Activated CD8-positive, alpha-beta memory T cell treated with anti-CD3 and anti-CD28 coated beads for 1 hour (primary cell): ENCODE data around the gene RNPEPL1.
"Not testable (repeated sequence)": the region's sequence is repeated elsewhere in the genome, so short reads cannot be mapped to it uniquely, and the experiment has no call there.

Experiments used
- DNase-seq, 2 donors: peaks; one replicate each; pipeline ENCODE4 v3.0.0-alpha.2; 2020; ENCODE audit warnings: low read depth in 1 of 2; ENCODE audit errors: extremely low read depth in 1 of 2

RNPEPL1 gene

DNA sequence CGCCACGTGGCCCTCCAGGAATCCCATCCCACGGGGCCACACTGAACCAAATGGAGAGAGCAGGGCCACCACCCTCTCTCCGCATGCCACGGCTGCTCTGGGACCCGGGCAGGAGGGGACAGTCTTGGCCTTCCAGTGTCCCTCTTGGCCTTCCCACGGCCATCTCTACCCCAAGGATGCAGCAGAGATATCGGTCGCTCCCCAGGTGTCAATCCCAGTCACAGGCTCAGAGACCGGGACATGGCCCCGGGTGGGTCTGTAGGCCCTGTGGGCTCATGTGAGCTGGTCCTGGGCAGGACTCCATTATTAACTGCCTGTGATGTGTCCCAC, 33.5 kb downstream of the RNPEPL1 start:
- no peak for DNase-seq

DNA sequence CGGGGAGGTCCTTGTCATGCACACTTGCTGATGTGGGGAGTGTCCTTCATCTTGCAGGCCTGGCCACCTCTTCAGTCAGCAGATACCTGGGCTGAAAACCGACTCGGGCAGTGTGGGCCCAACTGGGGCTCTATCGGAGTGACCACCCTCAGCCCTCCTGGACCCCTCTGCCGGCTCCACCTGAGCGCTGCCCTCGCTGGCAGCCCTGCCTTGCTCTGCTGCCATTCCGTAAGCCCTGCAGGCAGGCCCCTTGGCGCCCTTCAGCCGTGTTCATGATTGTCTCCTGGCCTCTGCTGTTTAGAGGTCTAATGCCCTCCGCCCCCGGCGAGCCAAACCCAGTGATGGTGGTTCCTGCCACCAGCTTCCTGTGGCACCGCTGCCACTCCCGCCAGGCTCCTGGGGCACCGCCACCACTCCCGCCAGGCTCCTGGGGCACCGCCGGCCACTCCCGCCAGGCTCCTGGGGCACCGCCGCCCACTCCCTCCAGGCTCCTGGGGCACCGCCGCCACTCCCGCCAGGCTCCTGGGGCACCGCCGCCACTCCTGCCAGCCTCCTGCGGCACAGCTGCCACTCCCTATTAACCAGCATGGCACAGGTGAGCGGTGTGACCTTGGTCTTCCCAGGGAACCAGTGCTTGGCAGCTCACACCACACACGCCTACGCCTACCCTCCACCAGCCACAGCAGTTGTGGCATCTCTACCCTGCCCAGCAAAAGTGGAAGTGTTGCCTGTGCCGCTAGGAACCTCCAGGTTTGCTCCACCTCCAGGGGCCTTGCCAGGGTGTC, 34.2 kb downstream of the RNPEPL1 start:
- DNase-seq, result no peak

DNA sequence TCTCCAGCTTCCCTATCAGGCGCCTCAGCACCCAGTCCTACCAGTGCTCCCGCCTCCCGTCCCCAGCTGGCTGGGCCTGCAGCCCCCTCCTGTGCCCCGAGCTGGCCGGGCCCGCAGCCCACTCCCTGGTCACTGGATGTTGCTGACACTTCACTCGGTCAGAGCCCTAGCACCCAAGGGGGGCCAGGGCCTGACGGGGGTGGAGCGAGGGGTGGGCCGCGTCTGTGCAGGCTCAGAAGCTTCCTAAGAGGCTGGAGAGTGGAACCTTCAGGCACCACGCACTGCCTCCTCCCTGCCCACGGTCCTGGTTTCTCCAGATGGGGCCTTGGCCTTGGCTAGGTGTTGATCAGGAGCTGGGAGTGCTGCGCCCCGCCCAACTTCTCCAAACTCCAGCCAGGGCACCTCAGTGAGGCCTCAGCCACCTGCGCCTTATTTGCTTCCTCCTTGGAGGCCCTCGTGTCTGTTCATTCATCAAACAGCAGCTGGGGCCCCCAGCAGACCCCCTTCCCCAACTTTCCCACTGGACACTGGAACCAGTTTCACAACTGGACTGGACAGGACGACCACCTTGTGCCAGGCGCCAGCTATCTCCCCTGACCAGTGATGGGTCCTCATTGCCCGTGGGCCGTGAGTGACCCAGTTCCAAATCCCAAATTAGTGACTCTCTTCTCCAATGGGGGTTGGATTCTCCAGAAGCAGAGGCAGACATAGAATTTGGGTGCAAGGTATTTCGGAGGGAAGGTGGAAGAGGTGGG, 35.0 kb downstream of the RNPEPL1 start:
- DNase-seq, result no peak

DNA sequence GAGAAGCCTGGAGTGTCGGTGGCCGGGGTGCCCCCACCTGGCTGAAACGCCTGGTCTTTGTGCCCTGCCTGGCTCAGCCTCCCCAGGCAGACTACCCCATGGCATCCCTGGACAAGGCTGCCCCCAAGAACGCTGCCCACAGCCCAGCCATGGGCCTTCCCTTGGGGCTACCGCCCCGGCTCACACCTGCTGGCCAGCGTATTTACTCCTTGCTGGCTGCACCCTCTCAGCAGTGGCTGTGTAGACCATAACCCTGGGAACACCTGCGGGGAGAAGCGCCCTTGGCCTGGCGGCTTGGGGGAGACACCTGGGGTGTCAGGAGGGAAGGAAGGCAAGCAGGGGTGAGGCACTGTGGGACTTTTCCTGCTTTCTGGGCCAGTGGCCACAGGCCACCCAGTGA, 35.6 kb downstream of the RNPEPL1 start:
- DNase-seq, result no peak

DNA sequence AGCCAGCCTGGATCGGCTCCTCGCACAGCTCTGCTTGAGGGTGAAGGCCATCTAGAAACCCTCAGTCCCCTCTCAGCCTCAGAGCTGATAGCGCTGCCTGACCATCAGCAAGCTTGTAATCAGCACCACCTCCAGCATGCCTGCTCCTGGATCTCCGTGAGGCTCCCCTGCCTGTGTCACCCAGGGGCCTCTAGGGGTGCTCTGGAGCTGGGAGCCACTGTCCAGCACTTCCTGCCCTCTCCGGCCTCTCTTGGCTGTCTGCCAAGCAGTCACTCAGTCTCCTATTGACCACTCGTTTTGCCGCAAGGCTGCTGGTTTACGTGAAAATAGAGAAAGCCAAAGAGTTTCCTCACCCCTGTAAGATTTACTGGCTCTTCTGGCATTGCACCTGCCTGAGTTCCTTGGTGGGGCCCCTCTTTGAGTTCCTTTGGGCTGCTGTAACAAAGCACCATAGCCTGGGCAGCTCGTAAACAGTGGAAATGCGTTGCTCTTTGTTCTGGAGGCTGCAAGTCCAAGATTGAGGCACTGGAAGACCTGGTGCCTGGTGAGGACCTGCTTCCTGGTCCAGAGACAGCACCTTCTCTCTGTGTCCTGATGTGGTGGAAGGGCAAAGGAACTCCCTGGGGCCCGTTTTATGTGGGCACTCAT, 36.1 kb downstream of the RNPEPL1 start:
- no peak for DNase-seq

DNA sequence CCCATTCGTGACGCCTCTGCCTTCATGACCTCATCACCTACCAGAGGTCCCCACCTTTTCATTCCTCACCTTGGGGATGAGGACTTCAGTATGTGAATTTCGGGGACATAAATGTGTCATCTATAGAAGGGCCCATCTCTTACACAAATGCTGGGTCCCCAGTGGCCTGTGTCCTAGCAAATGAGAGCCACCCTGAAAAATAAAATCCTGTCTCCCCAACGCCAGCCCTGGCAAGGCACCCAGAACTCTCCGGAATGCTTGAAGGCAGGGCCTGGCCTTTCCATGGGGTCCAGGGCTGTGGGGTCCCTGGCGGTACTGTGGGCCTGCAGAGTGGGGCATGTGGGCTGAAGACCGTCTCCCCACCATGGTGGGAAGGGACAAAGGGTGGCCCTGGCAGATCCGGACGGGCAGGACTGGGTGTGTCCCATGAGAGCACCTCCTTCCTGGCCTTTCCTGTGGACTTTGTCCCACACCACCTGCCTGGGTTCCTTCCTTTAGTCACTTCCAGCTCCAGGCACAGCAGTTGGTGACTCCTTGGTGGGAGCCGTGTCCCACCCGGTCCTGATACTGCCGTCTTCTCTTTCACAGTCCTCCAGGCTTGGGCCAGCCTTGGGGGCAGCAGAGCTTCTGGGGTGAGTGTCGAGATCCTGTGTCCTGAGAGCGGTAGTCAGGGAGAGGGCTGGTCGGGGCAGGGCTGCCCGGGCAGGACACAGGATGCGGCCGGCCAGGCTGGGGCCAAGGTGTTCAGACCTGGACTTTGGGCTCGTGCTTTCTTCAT, 36.8 kb downstream of the RNPEPL1 start:
- no peak for DNase-seq

DNA sequence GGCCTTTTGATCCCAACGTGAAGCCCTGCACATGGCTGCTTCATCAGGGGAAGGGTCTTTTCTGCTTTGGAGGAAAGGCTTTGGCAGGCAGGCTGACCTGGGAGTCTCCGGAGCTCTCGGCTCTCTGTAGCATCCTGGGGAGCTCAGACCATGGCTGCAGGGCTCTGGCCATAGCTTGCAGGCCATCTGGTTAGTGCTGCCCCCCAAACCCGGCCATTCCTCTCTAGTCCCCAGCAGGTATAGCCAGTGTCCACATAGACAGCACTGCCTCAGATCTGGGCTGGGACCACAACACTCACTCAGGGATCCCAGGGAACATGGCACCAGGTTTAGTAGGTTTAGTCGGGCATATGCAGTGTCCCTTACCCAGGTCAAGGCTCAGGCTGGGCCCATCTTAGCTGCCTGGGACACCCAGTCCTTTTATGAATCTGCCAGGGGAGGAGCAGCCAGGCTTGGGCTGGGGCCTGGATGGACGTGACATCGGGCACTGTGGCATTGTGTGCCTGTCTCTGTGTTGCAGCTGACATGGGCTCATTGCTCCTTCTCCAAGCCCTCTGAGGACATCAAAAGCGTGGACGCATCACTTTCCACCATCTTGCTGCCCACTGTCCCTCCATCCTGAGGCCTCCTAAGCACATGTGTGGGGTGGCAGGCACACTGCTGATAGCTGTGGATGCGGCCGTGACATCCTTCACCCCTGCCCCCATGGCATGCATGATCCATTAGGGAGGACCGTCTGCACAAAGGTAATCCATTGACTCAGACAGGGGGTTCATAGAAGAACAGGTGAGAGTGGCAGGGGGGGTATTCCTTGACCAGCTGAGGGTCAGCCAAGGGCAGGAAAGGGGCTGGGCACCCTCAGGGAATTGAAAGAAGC, 37.8 kb downstream of the RNPEPL1 start:
- DNase-seq, result no peak

DNA sequence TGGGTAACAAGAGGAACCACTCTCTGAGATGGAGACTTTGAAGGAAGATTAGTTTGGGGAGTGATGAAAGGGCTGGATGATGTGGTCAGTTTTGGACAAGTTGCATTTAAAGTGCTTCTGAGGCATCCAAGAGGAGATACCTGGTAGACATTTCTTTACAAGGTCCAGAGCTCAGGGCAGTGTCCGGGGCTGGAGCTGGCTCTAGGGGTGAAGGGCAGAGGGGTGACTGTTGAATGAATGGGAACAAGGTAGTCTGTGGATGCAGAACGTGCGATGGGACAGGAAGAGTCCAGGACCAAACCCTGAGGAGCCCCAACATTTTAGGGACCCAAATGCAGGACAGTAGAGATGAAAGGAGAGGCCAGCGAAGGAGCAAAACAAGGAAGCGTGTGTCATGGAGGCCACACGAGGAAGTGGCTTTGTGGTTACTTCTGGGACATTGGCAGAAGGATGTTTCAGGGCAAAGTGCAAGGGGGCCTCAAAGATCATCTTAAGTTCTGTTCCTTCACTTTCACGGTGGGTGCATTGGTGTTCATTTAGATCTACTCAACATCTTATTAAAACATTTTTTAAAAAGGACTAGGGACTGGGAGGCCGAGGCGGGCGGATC, 43.4 kb downstream of the RNPEPL1 start:
- no peak for DNase-seq

DNA sequence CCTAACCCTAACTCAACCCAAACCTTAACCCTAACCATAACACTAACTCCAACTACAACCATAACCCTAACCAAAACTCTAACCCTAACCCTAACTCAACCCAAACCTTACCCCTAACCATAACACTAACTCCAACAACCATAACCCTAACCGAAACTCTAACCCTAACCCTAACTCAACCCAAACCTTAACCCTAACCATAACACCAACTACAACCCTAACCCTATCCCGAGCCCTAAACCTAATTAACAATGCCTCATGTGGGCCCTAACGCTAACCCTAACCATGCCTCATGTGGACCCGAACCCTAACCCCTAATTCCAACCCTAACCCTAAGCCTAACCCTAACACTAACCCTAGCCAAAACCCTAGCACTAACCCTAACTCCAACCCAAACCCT, 45.5 kb downstream of the RNPEPL1 start:
- no peak for DNase-seq

DNA sequence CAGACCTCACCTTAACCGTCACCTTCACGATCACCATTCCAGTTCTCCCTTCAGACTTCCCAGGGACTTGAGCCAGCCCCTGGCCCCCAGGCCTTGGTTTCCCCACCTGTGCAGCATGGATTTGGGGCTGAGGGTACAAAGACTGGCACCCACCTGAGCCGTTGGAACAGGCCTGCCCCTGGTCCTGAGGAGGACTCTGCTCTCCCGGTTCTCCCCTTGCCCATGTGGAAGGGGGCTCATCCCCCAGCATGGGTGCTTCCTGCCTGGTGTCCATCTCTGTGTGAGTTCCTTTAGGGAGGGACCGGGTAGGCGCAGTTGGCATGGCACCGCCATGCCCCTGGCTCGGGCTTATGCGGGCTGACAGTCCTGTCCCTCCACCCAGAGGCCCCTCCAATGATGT, 46.1 kb downstream of the RNPEPL1 start:
- no peak for DNase-seq

DNA sequence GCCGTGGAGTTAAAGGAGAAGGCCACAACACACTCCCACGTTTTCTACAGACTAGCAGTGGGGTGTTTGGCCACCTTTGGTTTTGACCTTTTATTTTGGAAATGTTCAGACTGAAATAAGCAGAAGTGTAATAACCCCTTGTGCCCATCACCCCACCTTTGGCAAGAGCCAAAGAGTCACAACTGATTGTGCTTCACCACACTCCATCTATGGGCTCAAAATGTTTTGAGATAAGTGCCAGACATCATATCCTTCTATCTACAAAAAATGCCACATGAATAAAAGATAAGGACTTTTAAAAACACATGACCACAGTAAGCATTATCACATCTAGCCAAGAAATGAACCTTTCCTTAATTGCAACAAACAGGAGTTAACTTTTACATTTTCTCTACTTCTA, 47.1 kb downstream of the RNPEPL1 start:
- no peak for DNase-seq

DNA sequence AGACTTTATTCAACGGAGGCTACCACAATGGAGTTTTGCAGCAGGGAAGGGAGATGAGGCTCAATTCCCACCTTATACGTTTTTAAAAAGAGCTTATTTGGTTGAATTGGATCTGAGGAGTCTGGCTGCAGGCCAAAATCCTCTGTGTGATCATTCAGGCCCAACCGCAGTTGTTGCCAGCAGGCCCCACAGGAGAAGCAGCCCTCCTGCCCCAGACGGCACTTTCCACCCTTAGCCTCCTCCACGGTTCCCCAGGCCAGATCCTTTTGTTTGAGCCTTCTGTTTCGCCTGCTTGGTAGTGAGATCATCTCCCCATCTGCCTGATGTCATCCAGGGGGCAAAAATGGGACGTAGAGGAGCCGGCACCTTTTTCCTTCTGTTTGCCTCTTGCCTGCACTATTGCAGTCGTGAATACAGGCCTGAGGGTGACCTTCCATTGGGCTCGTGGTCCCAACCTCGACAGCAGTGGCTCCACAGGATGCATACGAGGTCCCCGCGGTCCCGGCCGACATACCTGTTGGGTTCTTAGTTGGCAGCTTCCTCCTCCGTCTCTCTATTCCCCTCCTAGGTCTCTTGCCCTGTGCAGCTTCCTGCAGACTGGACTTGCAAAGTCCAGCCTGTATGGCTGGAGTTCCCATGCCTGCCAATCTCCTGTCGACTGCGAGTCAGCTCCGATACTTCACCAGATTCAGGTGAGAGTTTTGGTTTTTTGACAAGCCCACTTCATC, 47.7 kb downstream of the RNPEPL1 start:
- DNase-seq, result no peak

DNA sequence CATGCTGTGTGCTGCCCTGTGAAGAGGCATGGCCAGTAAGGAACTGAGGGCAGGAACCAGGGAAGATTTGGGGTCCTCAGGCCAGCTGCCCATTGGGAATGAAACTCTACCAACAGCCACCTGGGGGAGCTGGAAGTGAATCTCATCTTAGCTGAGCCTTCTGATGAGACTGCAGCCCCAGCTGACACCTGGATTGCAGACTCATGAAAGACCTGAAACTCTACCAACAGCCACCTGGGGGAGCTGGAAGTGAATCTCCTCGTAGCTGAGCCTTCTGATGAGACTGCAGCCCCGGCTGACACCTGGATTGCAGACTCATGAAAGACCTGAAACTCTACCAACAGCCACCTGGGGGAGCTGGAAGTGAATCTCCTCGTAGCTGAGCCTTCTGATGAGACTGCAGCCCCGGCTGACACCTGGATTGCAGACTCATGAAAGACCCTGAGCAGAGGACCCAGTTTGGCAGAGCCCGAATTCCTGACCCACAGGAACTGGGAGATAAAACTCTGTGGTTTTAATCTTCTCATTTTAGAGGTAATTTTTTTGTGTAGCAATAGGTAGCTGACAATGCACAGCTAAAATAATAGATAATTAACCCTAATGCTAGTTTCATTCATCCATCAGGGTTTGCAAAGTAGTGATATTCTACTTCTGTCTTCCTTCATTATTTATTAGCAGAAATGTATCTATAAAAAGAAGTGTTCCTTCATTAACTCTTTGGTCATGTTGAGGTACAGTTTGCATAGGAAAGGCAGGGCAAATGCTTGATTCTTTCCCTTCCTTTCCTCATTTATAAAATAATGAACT, 48.8 kb downstream of the RNPEPL1 start:
- DNase-seq, result not testable (repeated sequence)

DNA sequence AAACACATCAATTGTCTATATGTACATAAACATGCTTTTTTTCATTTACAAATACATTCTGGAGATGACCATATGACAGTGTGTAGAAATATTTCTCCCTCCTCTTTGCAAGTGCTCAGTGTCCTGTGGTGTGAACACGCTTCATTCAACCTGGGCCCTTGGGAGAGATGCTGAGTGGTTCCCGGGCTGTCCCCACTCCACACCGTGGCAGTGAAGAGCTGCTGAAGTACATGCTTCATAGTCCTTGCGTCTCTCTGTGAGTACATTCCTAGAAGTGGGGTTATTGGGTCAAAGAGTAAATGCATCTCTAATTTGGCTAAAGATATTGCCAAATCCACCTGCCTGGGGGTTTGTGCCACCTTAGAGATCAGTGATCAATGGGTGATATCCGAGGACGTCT, 50.5 kb downstream of the RNPEPL1 start:
- no peak for DNase-seq

DNA sequence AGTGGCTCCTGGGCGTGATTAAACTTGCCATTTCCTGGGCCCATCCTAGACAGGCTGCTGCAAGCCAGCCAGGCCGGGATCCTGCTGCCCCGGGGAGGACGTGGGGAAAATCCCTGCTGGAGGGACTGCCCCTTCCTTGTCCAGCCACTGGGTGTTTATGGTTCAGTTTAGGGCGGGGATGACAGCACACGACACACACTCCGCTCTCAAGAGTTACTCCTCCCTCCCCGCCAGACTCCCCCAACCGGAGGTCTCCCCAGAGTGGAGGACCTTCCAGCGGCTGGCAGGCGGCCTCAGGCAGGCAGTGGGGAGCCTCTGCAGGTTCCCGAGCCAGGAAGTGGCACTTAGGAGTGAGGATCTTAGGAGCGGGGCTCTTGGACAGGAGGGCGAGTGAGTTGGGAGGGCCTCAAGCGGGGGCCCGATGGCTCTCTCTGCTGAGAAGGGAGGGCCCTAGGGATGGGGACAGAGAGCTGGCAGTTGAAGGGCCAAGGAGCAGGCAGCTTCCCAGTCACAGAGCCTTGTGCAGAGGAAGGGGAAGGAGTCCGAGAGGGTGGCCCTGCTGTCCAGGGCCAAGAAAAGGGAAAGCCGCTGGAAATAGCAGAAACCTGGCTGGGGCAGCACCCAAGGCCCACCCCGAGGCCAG, 51.3 kb downstream of the RNPEPL1 start:
- DNase-seq, result no peak

DNA sequence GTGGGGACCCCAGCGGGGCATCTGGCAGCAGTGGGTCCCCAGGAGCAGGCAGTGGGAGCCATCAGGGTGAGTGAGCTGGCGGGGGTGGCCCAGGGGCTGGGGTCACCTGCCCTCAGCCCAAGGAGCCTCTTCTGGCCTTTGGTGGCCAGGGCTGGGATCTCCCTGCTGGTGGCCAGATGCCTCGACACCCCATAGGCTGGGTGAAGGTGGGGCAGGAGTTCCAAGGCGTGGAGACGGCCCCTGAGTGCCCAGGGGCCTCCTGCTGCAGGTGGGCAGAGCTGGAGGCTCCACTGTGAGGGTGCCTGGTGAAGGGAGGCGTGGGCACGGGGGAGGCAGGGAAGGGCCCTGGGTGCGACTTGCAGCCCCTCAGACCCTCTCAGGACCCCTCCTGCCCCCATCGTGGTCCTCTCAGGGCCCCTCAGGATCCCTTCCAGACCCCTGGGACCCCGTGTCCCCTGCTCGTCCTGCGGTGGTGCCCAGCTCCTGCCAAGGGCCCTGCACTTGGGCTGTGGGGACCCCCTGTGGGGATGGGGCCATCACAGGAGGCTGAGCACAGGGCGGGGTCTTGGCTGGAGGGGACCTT, 52.0 kb downstream of the RNPEPL1 start:
- no peak for DNase-seq

DNA sequence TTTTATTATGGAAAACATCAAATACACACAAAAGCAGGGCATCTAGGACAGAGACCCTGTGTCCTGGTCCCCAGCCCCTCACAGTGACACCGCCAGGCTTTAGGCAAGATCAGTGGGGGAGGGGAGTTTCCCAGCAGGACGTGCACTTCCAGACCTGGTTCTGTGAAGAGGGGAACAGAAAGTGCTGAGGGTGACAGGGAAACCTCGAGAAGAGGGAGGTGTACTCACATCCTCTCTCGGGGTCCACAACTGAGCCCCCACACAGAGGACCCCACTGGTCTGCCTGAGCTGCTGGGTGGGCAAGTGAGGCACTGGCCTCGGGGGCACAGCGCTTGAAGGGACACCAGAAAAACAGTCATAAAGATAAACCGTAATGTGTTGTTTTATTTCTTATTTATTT, 52.6 kb downstream of the RNPEPL1 start:
- no peak for DNase-seq

DNA sequence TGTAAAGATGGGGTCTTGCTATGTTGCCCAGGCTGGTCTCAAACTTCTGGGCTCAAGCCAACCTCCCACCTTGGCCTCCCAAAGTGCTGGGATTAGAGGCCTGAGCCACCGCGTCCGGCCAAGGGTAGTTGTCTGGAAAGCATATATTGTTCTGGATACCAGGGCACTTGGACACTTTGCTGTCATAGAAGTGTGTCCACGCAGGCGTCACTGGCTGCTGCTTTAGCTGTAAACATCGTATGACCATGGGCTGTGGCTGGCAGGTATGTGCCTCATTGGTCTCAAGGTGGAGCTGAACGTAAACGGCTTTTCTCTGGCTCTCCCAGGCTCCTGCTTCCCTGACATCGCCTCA, 53.8 kb downstream of the RNPEPL1 start:
- no peak for DNase-seq
